GM18870 (cell line): ENCODE results near the gene CDH4.

Experiments
- ATAC-seq: cut with Tn5 transposase; IDR thresholded peaks from one replicate; pipeline ENCODE4 v1.9.1; 2021; ENCODE audit warnings: moderate library complexity; ENCODE audit not compliant: unreplicated experiment

The CDH4 gene

GRCh38 chr20:61819574-61819846 is 567.4 kb downstream of the CDH4 start:
- ATAC-seq: no peak

- ATAC-seq: no peak
Measured at GRCh38 chr20:61819921-61820825, 568.1 kb downstream of the CDH4 start.

GRCh38 chr20:61821735-61822134 is 569.7 kb downstream of the CDH4 start:
- ATAC-seq: no peak

- ATAC-seq: no peak
Measured at GRCh38 chr20:61822396-61822795, 570.3 kb downstream of the CDH4 start.

- ATAC-seq: no peak
Measured at GRCh38 chr20:61823242-61823641, 571.2 kb downstream of the CDH4 start.

- ATAC-seq: no peak
Measured at GRCh38 chr20:61828891-61829290, 576.8 kb downstream of the CDH4 start.

GRCh38 chr20:61829526-61829925 is 577.5 kb downstream of the CDH4 start:
- no peak for ATAC-seq

GRCh38 chr20:61830241-61830930 is 578.3 kb downstream of the CDH4 start:
- ATAC-seq: no peak

- ATAC-seq: no peak
Measured at GRCh38 chr20:61830991-61831390, 578.9 kb downstream of the CDH4 start.

GRCh38 chr20:61832181-61832580 is 580.1 kb downstream of the CDH4 start:
- ATAC-seq: no peak

- no peak for ATAC-seq
Measured at GRCh38 chr20:61833807-61834610, 581.9 kb downstream of the CDH4 start.

- no peak for ATAC-seq
Measured at GRCh38 chr20:61835301-61835700, 583.2 kb downstream of the CDH4 start.

- ATAC-seq: no peak
Measured at GRCh38 chr20:61835791-61836350, 583.8 kb downstream of the CDH4 start.

- no peak for ATAC-seq
Measured at GRCh38 chr20:61837200-61837599, 585.1 kb downstream of the CDH4 start.

- ATAC-seq: no peak
Measured at GRCh38 chr20:61839223-61839911, 587.3 kb downstream of the CDH4 start.

- ATAC-seq: no peak
Measured at GRCh38 chr20:61839912-61840778, 588.1 kb downstream of the CDH4 start.

GRCh38 chr20:61840779-61841455 is 588.9 kb downstream of the CDH4 start:
- ATAC-seq: no peak

- ATAC-seq: no peak
Measured at GRCh38 chr20:61841551-61841950, 589.5 kb downstream of the CDH4 start.

GRCh38 chr20:61841966-61842365 is 589.9 kb downstream of the CDH4 start:
- no peak for ATAC-seq
